Muscle of leg (tissue), 11 donors: Measurements from ENCODE around the gene RPL10A. TPM values are rescaled to one million over a fixed set of nuclear protein-coding genes. Genes with fewer than 3 reads are reported as not detected.
"Not testable (repeated sequence)": the region's sequence is repeated elsewhere in the genome, so short reads cannot be mapped to it uniquely, and the experiment has no call there.

Experiments
- DNase-seq: peaks from one replicate; pipeline ENCODE4 v3.0.0; 2013
- H3K27ac ChIP-seq: one replicate; pipeline ENCODE4 v1.5.1; 2013; ENCODE audit warnings: mild to moderate bottlenecking, low read length, control low read depth
- H3K27me3 ChIP-seq: one replicate; pipeline ENCODE4 v1.6.1; 2013; ENCODE audit warnings: low read length; ENCODE audit not compliant: control insufficient read depth, insufficient read depth
- H3K36me3 ChIP-seq: one replicate; pipeline ENCODE4 v1.6.1; 2013; ENCODE audit warnings: low read length; ENCODE audit not compliant: control insufficient read depth, insufficient read depth
- H3K4me1 ChIP-seq: one replicate; pipeline ENCODE4 v1.6.1; 2013; ENCODE audit warnings: low read length; ENCODE audit not compliant: control insufficient read depth, insufficient read depth
- H3K4me3 ChIP-seq: one replicate; pipeline ENCODE4 v1.5.1; 2013; ENCODE audit warnings: low read length, control low read depth
- H3K9me3 ChIP-seq: replicated peaks from 2 replicates; pipeline ENCODE4 v1.6.1; 2013; ENCODE audit warnings: low read depth, low read length; ENCODE audit not compliant: control insufficient read depth
- WGBS: methylation state at CpG from one replicate; pipeline ENCODE4 v1.1.5; 2013; ENCODE audit warnings: missing lambda C conversion rate; ENCODE audit not compliant: insufficient coverage; 5-methylcytosine and 5-hydroxymethylcytosine counted together
- polyA plus RNA-seq, 8 donors: library from polyadenylated mRNA; unstranded; fragments of 120-200 nt; gene quantifications; one replicate each; pipeline versions ENCODE4 v1.2.1 to v1.2.3, GENCODE V29; 2013; ENCODE audit warnings: inconsistent platforms in 1 of 8, low replicate concordance in 1 of 8; ENCODE audit not compliant: insufficient read length in 8 of 8, insufficient read depth in 1 of 8
- total RNA-seq: library from RNA; stranded (reverse); fragments of 120-200 nt; gene quantifications from one replicate; pipeline ENCODE4 v1.2.4, GENCODE V29; 2013

RPL10A gene
- total and polyA plus RNA-seq, 9 donors: 2,391 to 3,614 (median 2,521) TPM

- Histone ChIP-seq H3K36me3 (no peaks in the 10 kb centered on the region), H3K4me3 (no peak overlapping the region), H3K27ac (no peak overlapping the region), H3K4me1 (peaks cover 26% of the 10 kb centered on the region), H3K27me3 (peaks cover 30% of the 10 kb centered on the region), H3K9me3 (no peaks in the 10 kb centered on the region)
- no CpG with 5 or more reads among the region's 3 CpGs for WGBS
- no peak for DNase-seq
Observed at GRCh38 chr6:35506536-35506935, 38.3 kb downstream of the RPL10A start.

GRCh38 chr6:35507221-35507620 lies 39.0 kb downstream of the RPL10A start:
- peaks cover 29% of the 10 kb centered on the region for H3K4me1 ChIP-seq
- H3K4me3 ChIP-seq: no peak overlapping the region
- no peak overlapping the region for H3K27ac ChIP-seq
- 40% methylated on average over 1 of the region's 2 CpGs for WGBS
- peaks cover 35% of the 10 kb centered on the region for H3K27me3 ChIP-seq
- H3K9me3 ChIP-seq: no peaks in the 10 kb centered on the region
- DNase-seq: no peak
- no peaks in the 10 kb centered on the region for H3K36me3 ChIP-seq

DNA sequence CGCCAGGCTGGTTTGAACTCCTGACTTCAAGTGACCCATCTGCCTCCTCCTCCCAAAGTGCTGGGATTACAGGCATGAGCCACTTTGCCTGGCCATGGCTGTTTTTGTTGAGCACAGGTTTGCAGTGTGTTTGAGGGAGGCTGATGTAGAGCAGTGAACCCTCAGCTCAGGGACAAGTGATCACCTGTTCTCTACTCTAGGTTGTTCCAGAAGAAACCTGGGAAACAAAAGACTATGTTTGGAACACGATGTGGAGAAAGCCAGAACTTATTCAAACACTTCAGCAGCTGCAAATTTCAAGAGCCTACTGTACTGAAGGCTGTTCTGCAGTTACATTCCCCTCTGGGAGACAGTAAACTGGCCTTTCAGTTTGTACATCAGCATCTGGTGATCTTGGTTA lies 39.8 kb downstream of the RPL10A start:
- WGBS: no CpG with 5 or more reads among the region's 2 CpGs
- Histone ChIP-seq H3K27me3 (peaks cover 41% of the 10 kb centered on the region), H3K36me3 (no peaks in the 10 kb centered on the region), H3K4me1 (peaks cover 30% of the 10 kb centered on the region), H3K4me3 (no peak overlapping the region), H3K9me3 (no peaks in the 10 kb centered on the region), H3K27ac (no peak overlapping the region)
- no peak for DNase-seq

DNA sequence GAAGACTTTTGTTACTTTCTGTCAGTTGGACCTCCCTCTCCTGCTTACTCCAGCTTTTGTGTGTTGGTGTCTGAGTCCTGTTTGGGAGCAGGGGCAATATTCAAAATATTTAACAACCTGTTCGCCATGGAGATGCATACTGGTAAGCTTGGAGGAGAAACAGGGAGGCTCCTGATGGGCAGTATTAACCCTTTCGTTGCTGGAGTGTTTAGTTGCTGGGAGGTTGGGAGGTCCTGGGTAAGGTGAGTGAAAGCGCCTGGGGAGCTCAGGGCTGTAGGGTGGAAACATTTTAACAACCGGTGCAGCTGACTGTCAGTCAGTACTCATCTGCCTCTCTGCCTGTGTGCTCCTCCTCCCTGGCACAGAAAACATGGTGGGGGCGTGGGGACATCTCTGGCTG lies 40.3 kb downstream of the RPL10A start:
- 53% methylated on average over 3 of the region's 5 CpGs for WGBS
- Histone ChIP-seq H3K27me3 (peaks cover 38% of the 10 kb centered on the region), H3K9me3 (no peaks in the 10 kb centered on the region), H3K36me3 (no peaks in the 10 kb centered on the region), H3K4me3 (no peak overlapping the region), H3K4me1 (peaks cover 27% of the 10 kb centered on the region), H3K27ac (no peak overlapping the region)
- no peak for DNase-seq

- Histone ChIP-seq H3K4me3 (peak overlapping the region; percentile 36), H3K27ac (no peak overlapping the region), H3K4me1 (peaks cover 19% of the 10 kb centered on the region), H3K9me3 (no peaks in the 10 kb centered on the region), H3K36me3 (no peaks in the 10 kb centered on the region), H3K27me3 (peaks cover 31% of the 10 kb centered on the region)
- no peak for DNase-seq
- WGBS: 60% methylated on average over 2 of the region's 7 CpGs
Observed at GRCh38 chr6:35510916-35511561, 42.8 kb downstream of the RPL10A start.

DNA sequence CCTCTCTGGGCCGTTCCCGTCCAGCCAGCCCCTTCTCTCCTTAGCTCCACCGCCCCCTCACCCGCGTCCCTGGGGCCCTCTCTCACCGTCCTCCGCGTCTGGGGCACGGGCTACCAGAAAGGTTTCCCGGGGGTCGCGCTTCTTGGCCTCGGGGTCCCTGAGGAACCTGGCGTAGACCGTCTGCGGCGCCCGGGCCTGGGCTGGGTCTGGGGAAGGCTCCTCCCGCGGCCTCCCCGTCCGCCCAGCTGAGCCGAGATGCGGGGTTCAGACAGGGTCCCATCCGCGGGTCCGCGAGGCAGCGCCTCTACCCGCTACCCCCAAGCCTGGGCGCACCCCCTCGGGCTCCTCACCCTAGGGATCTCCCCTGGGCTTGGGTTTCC lies 43.4 kb downstream of the RPL10A start:
- no peaks in the 10 kb centered on the region for H3K36me3 ChIP-seq
- peak overlapping the region; percentile 36 for H3K4me3 ChIP-seq
- peaks cover 28% of the 10 kb centered on the region for H3K27me3 ChIP-seq
- H3K4me1 ChIP-seq: peaks cover 19% of the 10 kb centered on the region
- WGBS: 5% methylated on average over 32 of the region's 32 CpGs
- no peaks in the 10 kb centered on the region for H3K9me3 ChIP-seq
- no peak overlapping the region for H3K27ac ChIP-seq
- DNase-seq: peak; percentile 24

DNA sequence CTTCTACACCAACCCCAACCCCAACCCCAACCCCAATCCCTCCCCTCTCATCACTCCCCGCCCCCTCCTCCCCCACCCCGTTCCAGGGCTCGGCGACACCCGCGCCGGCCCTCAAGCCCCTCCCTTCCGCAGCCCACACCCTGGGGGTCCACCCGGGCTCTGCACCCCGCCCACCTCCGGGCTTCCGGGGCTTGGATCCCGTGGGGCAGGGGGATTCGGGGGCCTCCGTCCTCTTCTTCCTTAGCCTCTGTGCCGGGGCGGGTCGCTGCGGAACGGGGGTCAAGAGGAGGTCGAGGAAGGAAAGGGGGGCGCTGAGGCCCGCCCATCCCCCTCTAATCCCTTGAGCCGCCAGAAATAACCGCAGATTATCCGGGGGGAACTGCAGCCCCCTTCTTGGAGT lies 43.8 kb downstream of the RPL10A start:
- H3K27ac ChIP-seq: no peak overlapping the region
- no peaks in the 10 kb centered on the region for H3K9me3 ChIP-seq
- WGBS: 0% methylated on average over 2 of the region's 26 CpGs
- peak overlapping the region; percentile 36 for H3K4me3 ChIP-seq
- H3K27me3 ChIP-seq: peaks cover 24% of the 10 kb centered on the region
- no peak for DNase-seq
- H3K36me3 ChIP-seq: no peaks in the 10 kb centered on the region
- H3K4me1 ChIP-seq: peaks cover 19% of the 10 kb centered on the region

GRCh38 chr6:35512740-35513139 lies 44.5 kb downstream of the RPL10A start, which contains the start of gene TULP1:
Gene TULP1, minus strand, starts transcription at chr6:35512896. Its CDS starts 38 bp downstream, at chr6:35512858.
- H3K4me1 ChIP-seq: peaks cover 19% of the 10 kb centered on the region

GRCh38 chr6:35514587-35514986 lies 46.4 kb downstream of the RPL10A start:
- H3K27ac ChIP-seq: no peak overlapping the region
- WGBS: no CpG with 5 or more reads among the region's 4 CpGs

More at GRCh38 chr6:35512740-35513139, 44.5 kb downstream of the RPL10A start, which contains the start of gene TULP1:
- H3K27ac ChIP-seq: no peak within 1 kb of the TSS
- WGBS: 59% methylated on average over 6 of the region's 10 CpGs
- H3K27me3 ChIP-seq: peaks cover 23% of the 10 kb centered on the region
- no peak for DNase-seq
- H3K4me3 ChIP-seq: peak within 1 kb of the TSS; percentile 36
- H3K9me3 ChIP-seq: no peaks in the 10 kb centered on the region
- no peaks in the 10 kb centered on the region for H3K36me3 ChIP-seq

DNA sequence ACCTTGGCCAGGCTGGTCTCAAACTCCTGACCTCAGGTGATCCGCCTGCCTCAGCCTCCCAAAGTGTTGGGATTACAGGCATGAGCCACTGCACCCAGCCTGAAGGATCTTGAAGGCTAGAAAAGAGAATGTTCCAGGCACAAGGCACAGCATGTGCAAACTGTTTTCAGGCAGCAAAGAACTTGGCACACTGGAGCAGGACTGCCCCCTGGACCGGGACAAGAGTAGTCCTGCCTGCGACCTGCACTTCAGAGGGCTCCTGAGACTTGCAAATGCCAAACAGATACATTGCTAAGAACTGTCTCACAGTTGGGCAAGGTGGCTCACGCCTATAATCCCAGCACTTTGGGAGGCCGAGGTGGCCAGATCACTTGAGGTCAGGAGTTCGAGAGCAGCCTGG lies 47.7 kb downstream of the RPL10A start:
- H3K27me3 ChIP-seq: peaks cover 17% of the 10 kb centered on the region
- 61% methylated on average over 4 of the region's 6 CpGs for WGBS
- H3K36me3 ChIP-seq, H3K27ac ChIP-seq, DNase-seq, H3K9me3 ChIP-seq, H3K4me3 ChIP-seq: not testable (repeated sequence)
- H3K4me1 ChIP-seq: peaks cover 15% of the 10 kb centered on the region

More at GRCh38 chr6:35514587-35514986, 46.4 kb downstream of the RPL10A start:
- H3K9me3 ChIP-seq: no peaks in the 10 kb centered on the region
- DNase-seq: no peak
- H3K27me3 ChIP-seq: peaks cover 21% of the 10 kb centered on the region
- peaks cover 19% of the 10 kb centered on the region for H3K4me1 ChIP-seq
- no peaks in the 10 kb centered on the region for H3K36me3 ChIP-seq
- no peak overlapping the region for H3K4me3 ChIP-seq
